SU-DHL-6 (cell line): Measurements from ENCODE around the gene EIF3F.

Experiments used
- EZH2phosphoT487 ChIP-seq: fragments of 200-600 bp; sonication (generic), shearing (Covaris generic); conservative IDR thresholded peaks from 2 replicates; pipeline ENCODE4 v1.6.1; 2018; ENCODE audit warnings: mild to moderate bottlenecking, antibody characterized with exemption, low read length, moderate library complexity, mixed read lengths
- TF ChIP-seq, protein P1 (sequence below): fragments of 200-600 bp; sonication (generic); IDR thresholded peaks from one replicate; pipeline ENCODE4 v1.5.1; 2017; ENCODE audit warnings: antibody characterized with exemption, mild to moderate bottlenecking, low read length, moderate library complexity; ENCODE audit not compliant: insufficient read depth, poor library complexity, severe bottlenecking

GRCh38 chr11:8049084-8049483, 61.9 kb downstream of the EIF3F start:
- TF ChIP-seq, protein P1, sequence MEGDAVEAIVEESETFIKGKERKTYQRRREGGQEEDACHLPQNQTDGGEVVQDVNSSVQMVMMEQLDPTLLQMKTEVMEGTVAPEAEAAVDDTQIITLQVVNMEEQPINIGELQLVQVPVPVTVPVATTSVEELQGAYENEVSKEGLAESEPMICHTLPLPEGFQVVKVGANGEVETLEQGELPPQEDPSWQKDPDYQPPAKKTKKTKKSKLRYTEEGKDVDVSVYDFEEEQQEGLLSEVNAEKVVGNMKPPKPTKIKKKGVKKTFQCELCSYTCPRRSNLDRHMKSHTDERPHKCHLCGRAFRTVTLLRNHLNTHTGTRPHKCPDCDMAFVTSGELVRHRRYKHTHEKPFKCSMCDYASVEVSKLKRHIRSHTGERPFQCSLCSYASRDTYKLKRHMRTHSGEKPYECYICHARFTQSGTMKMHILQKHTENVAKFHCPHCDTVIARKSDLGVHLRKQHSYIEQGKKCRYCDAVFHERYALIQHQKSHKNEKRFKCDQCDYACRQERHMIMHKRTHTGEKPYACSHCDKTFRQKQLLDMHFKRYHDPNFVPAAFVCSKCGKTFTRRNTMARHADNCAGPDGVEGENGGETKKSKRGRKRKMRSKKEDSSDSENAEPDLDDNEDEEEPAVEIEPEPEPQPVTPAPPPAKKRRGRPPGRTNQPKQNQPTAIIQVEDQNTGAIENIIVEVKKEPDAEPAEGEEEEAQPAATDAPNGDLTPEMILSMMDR: no peak
- no peak for TF ChIP-seq EZH2phosphoT487
